HCT116 (cell line): Measurements from ENCODE around the gene AMER3. TPM values are rescaled to one million over a fixed set of nuclear protein-coding genes. Genes with fewer than 3 reads are reported as not detected.

ENCODE experiments used
- ATAC-seq: fragments of 200-7000 bp; cut with Tn5 transposase; 2 replicates; pipeline ENCODE4 v1.9.1; 2020; ENCODE audit warnings: mild to moderate bottlenecking, moderate library complexity
- BruUV-seq: library from RNA; stranded (reverse); fragments of 400-500 nt; replicated peaks from 2 replicates; lab custom pipeline; 2021; lab: Mats Ljungman, UMichigan
- CTCF ChIA-PET: fragments of 300-600 bp; sonication (Branson Sonifier 250); formaldehyde crosslinking; loops from one replicate; lab custom pipeline; 2021; ENCODE audit warnings: antibody characterized with exemption; lab: Charles Lee
- POLR2A ChIA-PET: fragments of 300-600, 350-600 bp; sonication (Branson Sonifier 250); formaldehyde crosslinking; loops from one replicate; lab custom pipeline; 2021; ENCODE audit warnings: antibody characterized with exemption; lab: Charles Lee
- RAD21 ChIA-PET, 2 experiments: fragments of 300-600 bp; sonication (Branson Sonifier 250); formaldehyde crosslinking; loops; one replicate each; lab custom pipeline; 2023; ENCODE audit warnings: low total read pairs in 2 of 2; ENCODE audit not compliant: uncharacterized antibody in 2 of 2, unreplicated experiment in 2 of 2, low non-redundant PET in 1 of 2; lab: Charles Lee
- DNase-seq: peaks from one replicate; pipeline ENCODE4 v3.0.0-alpha.2; 2010; ENCODE audit warnings: low read depth, low spot score
- H2AFZ ChIP-seq: fragments of 200-600 bp; shearing (Covaris generic), sonication (generic); 2 replicates; pipeline ENCODE4 v1.6.1; 2017; ENCODE audit warnings: low read depth, mixed run types, mixed read lengths, antibody characterized with exemption, low read length; ENCODE audit not compliant: poor library complexity, severe bottlenecking
- H3K27ac ChIP-seq: 2 replicates; pipeline ENCODE4 v1.5.1; 2012; ENCODE audit warnings: low read depth, low read length
- H3K27me3 ChIP-seq: fragments of 200-600 bp; sonication (generic); 2 replicates; pipeline ENCODE4 v1.6.1; 2016; ENCODE audit warnings: mixed run types, low read length, mixed read lengths; ENCODE audit not compliant: insufficient read depth
- H3K36me3 ChIP-seq, 2 experiments: fragments of 200-500 bp in 1 of 2; fragments of 200-600 bp in 1 of 2; sonication (Bioruptor generic) in 1 of 2; sonication (generic) in 1 of 2; 2 replicates each; pipeline versions ENCODE4 v1.5.1 to v1.6.1; 2014 to 2016; ENCODE audit warnings: low read length in 2 of 2, inconsistent platforms in 1 of 2, mixed read lengths in 1 of 2, mixed run types in 1 of 2; ENCODE audit not compliant: insufficient read depth in 2 of 2, control insufficient read depth in 1 of 2
- H3K4me1 ChIP-seq, 2 experiments: fragments of 200-600 bp in 1 of 2; sonication (generic) in 1 of 2; 2 replicates each; pipeline versions ENCODE4 v1.5.1 to v1.6.1; 2012 to 2017; ENCODE audit warnings: low read length in 2 of 2, inconsistent platforms in 1 of 2, mild to moderate bottlenecking in 1 of 2, mixed read lengths in 1 of 2, mixed run types in 1 of 2, moderate library complexity in 1 of 2; ENCODE audit not compliant: insufficient read depth in 2 of 2, control insufficient read depth in 1 of 2
- H3K4me2 ChIP-seq: fragments of 200-600 bp; sonication (generic); 2 replicates; pipeline ENCODE4 v1.6.1; 2017; ENCODE audit warnings: mixed run types, low read length, mixed read lengths
- H3K4me3 ChIP-seq, 2 experiments: fragments of 200-600 bp in 1 of 2; sonication (generic) in 1 of 2; replicated peaks in 1 of 2; 2 replicates each; pipeline ENCODE4 v1.5.1; 2011 to 2016; ENCODE audit warnings: low read length in 2 of 2, control low read depth in 1 of 2, low read depth in 1 of 2, mild to moderate bottlenecking in 1 of 2, mixed read lengths in 1 of 2, mixed run types in 1 of 2
- H3K79me2 ChIP-seq: fragments of 200-600 bp; sonication (generic); 2 replicates; pipeline ENCODE4 v1.6.1; 2017; ENCODE audit warnings: mild to moderate bottlenecking, mixed run types, low read length, moderate library complexity, mixed read lengths; ENCODE audit not compliant: insufficient read depth
- H3K9ac ChIP-seq: fragments of 200-600 bp; sonication (generic); 2 replicates; pipeline ENCODE4 v1.6.1; 2016; ENCODE audit warnings: low read length, mixed read lengths
- H3K9me2 ChIP-seq: fragments of 200-600 bp; sonication (generic), shearing (Covaris generic); 2 replicates; pipeline ENCODE4 v1.6.1; 2017; ENCODE audit warnings: mixed run types, mild to moderate bottlenecking, moderate library complexity; ENCODE audit not compliant: insufficient read depth
- H3K9me3 ChIP-seq, 2 experiments: fragments of 200-500 bp in 1 of 2; fragments of 200-600 bp in 1 of 2; sonication (Bioruptor generic) in 1 of 2; sonication (generic) in 1 of 2; 2 replicates each; pipeline ENCODE4 v1.6.1; 2014 to 2017; ENCODE audit warnings: low read length in 2 of 2, mixed read lengths in 2 of 2, inconsistent platforms in 1 of 2, low read depth in 1 of 2, mild to moderate bottlenecking in 1 of 2, mixed run types in 1 of 2, moderate library complexity in 1 of 2; ENCODE audit not compliant: control insufficient read depth in 1 of 2, insufficient read depth in 1 of 2
- H4K20me1 ChIP-seq: fragments of 200-600 bp; sonication (generic), shearing (Covaris generic); 2 replicates; pipeline ENCODE4 v1.6.1; 2017; ENCODE audit warnings: mixed run types, mild to moderate bottlenecking, moderate library complexity; ENCODE audit not compliant: insufficient read depth
- ATF3 ChIP-seq: IDR thresholded peaks from 2 replicates; pipeline ENCODE4 v1.6.1; 2012
- CTCF ChIP-seq, 3 experiments: fragments of 200-600 bp in 1 of 3; sonication (generic) in 1 of 3; IDR thresholded peaks in 2 of 3; conservative IDR thresholded peaks in 1 of 3; 2 replicates each; pipeline ENCODE4 v1.5.1; 2012 to 2017; ENCODE audit warnings: low read depth in 2 of 3, low read length in 2 of 3, antibody characterized with exemption in 1 of 3, borderline replicate concordance in 1 of 3, control low read depth in 1 of 3, mild to moderate bottlenecking in 1 of 3, mixed read lengths in 1 of 3, mixed run types in 1 of 3, moderate library complexity in 1 of 3; ENCODE audit not compliant: insufficient read depth in 1 of 3
- EGR1 ChIP-seq: IDR thresholded peaks from 2 replicates; pipeline ENCODE4 v1.6.1; 2012; ENCODE audit warnings: low read depth
- EZH2 ChIP-seq: fragments of 200-600 bp; sonication (generic); IDR thresholded peaks from 2 replicates; pipeline ENCODE4 v1.6.1; 2017; ENCODE audit warnings: antibody characterized with exemption, mixed run types
- POLR2A ChIP-seq: IDR thresholded peaks from 2 replicates; pipeline ENCODE4 v1.7.0; 2011; ENCODE audit warnings: borderline replicate concordance; ENCODE audit not compliant: insufficient read depth, insufficient read length; ENCODE audit errors: extremely low read depth
- RAD21 ChIP-seq: IDR thresholded peaks from 2 replicates; pipeline ENCODE4 v1.6.1; 2012; ENCODE audit warnings: low read depth, mild to moderate bottlenecking
- SP1 ChIP-seq: IDR thresholded peaks from 2 replicates; pipeline ENCODE4 v1.6.1; 2012; ENCODE audit warnings: low read depth
- SRF ChIP-seq: IDR thresholded peaks from 2 replicates; pipeline ENCODE4 v1.6.1; 2012; ENCODE audit warnings: low read depth
- TCF7L2 ChIP-seq: IDR thresholded peaks from 2 replicates; pipeline ENCODE4 v1.7.0; 2011; ENCODE audit warnings: borderline replicate concordance, inconsistent platforms; ENCODE audit not compliant: insufficient read depth, insufficient read length; ENCODE audit errors: extremely low read depth
- ZFX ChIP-seq: fragments of 450-650 bp; IDR thresholded peaks from 2 replicates; pipeline ENCODE4 v1.6.1; 2017
- intact Hi-C: fragments of 100-400 bp; cut with micrococcal nuclease; formaldehyde crosslinking; loops from 2 replicates; pipeline ENCODE4 v1.10.0; 2022
- total RNA-seq: library from RNA; stranded (reverse); gene quantifications from one replicate; pipeline ENCODE4 v1.2.1, GENCODE V29; 2021; ENCODE audit not compliant: unreplicated experiment
- TF ChIP-seq, protein P1 (sequence below): IDR thresholded peaks from 2 replicates; pipeline ENCODE4 v1.6.1; 2012

Gene AMER3
- total RNA-seq, 1 experiment from 2014 or later: not detected

- H3K4me1 ChIP-seq: peaks cover 4 to 14% of the 10 kb centered on the region in 2 experiments; a peak in 2 of 4 replicates
- CTCF ChIA-PET: interaction anchor here (0.6 to 1.9 kb wide), 19 partner anchors 12 to 695 kb away, joined by 3 to 19 read pairs (median 3); no protein-coding TSS in a partner anchor
- TF ChIP-seq ATF3 (no peak), CTCF (IDR thresholded peaks at IDR 0.05 in 2 of 3, conservative IDR thresholded peaks at IDR 0.05 in 1 of 3; ENCODE audit: borderline replicate concordance in 1 of 3, insufficient read depth in 1 of 3, low read depth in 2 of 3, low read length in 2 of 3) (peak; percentile 77 to 95 (median 92)), POLR2A (peak; percentile 56), SRF (no peak), EZH2 (no peak), TCF7L2 (peak; percentile 55), EGR1 (peak; percentile 22; the same call in 1 of the 2 replicates), ZFX (peak; percentile 82), SP1 (no peak), RAD21 (peak; percentile 97)
- TF ChIP-seq, protein P1, sequence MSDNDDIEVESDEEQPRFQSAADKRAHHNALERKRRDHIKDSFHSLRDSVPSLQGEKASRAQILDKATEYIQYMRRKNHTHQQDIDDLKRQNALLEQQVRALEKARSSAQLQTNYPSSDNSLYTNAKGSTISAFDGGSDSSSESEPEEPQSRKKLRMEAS: peak; percentile 77
- H3K27me3 ChIP-seq: no peaks in the 10 kb centered on the region
- no peaks in the 10 kb centered on the region for H3K9me2 ChIP-seq
- peak overlapping the region; percentile 77 for H2AFZ ChIP-seq
- H3K27ac ChIP-seq: peak overlapping the region; percentile 78
- intact Hi-C loops: loop anchor here (1.0 to 10.0 kb wide), 5 partner anchors 76 to 540 kb away; partner anchors contain the start of gene PLEKHB2
- H4K20me1 ChIP-seq: no peaks in the 10 kb centered on the region
- peak overlapping the region; percentile 45 to 65 for H3K4me3 ChIP-seq
- no peaks in the 10 kb centered on the region for H3K36me3 ChIP-seq
- H3K9me3 ChIP-seq: no peaks in the 10 kb centered on the region
- peak overlapping the region; percentile 100 for H3K4me2 ChIP-seq
- no peaks in the 10 kb centered on the region for H3K79me2 ChIP-seq
- POLR2A ChIA-PET: interaction anchor here (0.5 to 1.0 kb wide), 4 partner anchors 8 to 307 kb away, joined by 3 to 4 read pairs (median 3); no protein-coding TSS in a partner anchor
- BruUV-seq: no TSS peak
- H3K9ac ChIP-seq: peak overlapping the region; percentile 65
- RAD21 ChIA-PET: interaction anchor here (0.6 to 1.1 kb wide), 4 partner anchors 75 to 305 kb away, joined by 3 to 12 read pairs (median 3); no protein-coding TSS in a partner anchor
- ATAC-seq (peak; percentile 94), DNase-seq (peak; percentile 61)
Measured at GRCh38 chr2:130797493-130798435, 42.4 kb downstream of the AMER3 start.
